GM19395 (cell line): ENCODE data around the gene TMTC1.

Experiments used
- ATAC-seq: cut with Tn5 transposase; IDR thresholded peaks from one replicate; pipeline ENCODE4 v1.9.1; 2021; ENCODE audit warnings: mild to moderate bottlenecking, moderate library complexity; ENCODE audit not compliant: unreplicated experiment

TMTC1 gene

GRCh38 chr12:29622251-29622650, 161.5 kb downstream of the TMTC1 start:
- no peak for ATAC-seq

GRCh38 chr12:29620030-29620429, 163.7 kb downstream of the TMTC1 start:
- no peak for ATAC-seq

- no peak for ATAC-seq
Observed at GRCh38 chr12:29617407-29617803, 166.3 kb downstream of the TMTC1 start.

GRCh38 chr12:29616664-29617406, 166.9 kb downstream of the TMTC1 start:
- ATAC-seq, result no peak

GRCh38 chr12:29614694-29615325, 168.9 kb downstream of the TMTC1 start:
- no peak for ATAC-seq

GRCh38 chr12:29612912-29613311, 170.8 kb downstream of the TMTC1 start:
- ATAC-seq, result no peak

- ATAC-seq, result no peak
Observed at GRCh38 chr12:29611906-29612305, 171.8 kb downstream of the TMTC1 start.

- ATAC-seq, result no peak
Observed at GRCh38 chr12:29610473-29611170, 173.1 kb downstream of the TMTC1 start.

- ATAC-seq, result no peak
Observed at GRCh38 chr12:29609431-29610215, 174.1 kb downstream of the TMTC1 start.

- no peak for ATAC-seq
Observed at GRCh38 chr12:29608581-29608980, 175.2 kb downstream of the TMTC1 start.

GRCh38 chr12:29599381-29599780, 184.4 kb downstream of the TMTC1 start:
- no peak for ATAC-seq

GRCh38 chr12:29595071-29595755, 188.5 kb downstream of the TMTC1 start:
- ATAC-seq, result no peak

GRCh38 chr12:29593001-29593400, 190.7 kb downstream of the TMTC1 start:
- no peak for ATAC-seq

- ATAC-seq, result no peak
Observed at GRCh38 chr12:29591140-29592020, 192.4 kb downstream of the TMTC1 start.

GRCh38 chr12:29589851-29590250, 193.9 kb downstream of the TMTC1 start:
- ATAC-seq, result no peak

- no peak for ATAC-seq
Observed at GRCh38 chr12:29589286-29589820, 194.4 kb downstream of the TMTC1 start.

GRCh38 chr12:29582677-29583272, 201.0 kb downstream of the TMTC1 start:
- ATAC-seq, result no peak

- no peak for ATAC-seq
Observed at GRCh38 chr12:29582146-29582545, 201.6 kb downstream of the TMTC1 start.

GRCh38 chr12:29581631-29582030, 202.1 kb downstream of the TMTC1 start:
- ATAC-seq, result no peak
